ENCODE measurements around the gene SPTLC3.

The SPTLC3 gene

DNA sequence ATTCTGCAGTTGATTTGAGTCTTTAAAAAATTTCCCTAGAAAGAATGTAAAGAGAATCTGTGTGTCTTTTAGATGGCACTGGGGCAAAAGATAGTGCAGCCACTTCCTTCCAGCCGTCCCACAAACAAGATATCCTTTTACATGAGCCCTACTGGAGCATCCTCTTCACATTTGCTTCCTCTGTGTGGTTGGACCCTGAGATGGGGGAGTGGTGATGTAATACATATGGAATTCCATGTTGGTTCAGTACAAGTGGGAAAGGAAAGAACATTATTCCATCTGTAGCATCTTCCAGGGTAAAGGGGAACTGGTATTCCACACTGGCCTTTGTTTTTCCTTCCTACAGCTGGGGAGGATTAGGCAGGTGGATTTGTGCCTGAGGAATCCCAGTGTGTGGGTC lies 133.4 kb downstream of the SPTLC3 start:
- no peak overlapping the region for H3K4me3 ChIP-seq (ENCODE audit: insufficient read depth, low read depth, low read length, poor library complexity, severe bottlenecking)
- H3K4me1 ChIP-seq (ENCODE audit: control insufficient read depth, insufficient read depth, low read length, poor library complexity, severe bottlenecking) = no peaks in the 10 kb centered on the region
- no peaks in the 10 kb centered on the region for H3K27me3 ChIP-seq (replicated peaks; ENCODE audit: control insufficient read depth, insufficient read depth, low read length, poor library complexity, severe bottlenecking)
- H3K9me3 ChIP-seq (ENCODE audit: control insufficient read depth, low read length) = no peaks in the 10 kb centered on the region
- DNase-seq = no peak
- no peaks in the 10 kb centered on the region for H3K36me3 ChIP-seq (ENCODE audit: control insufficient read depth, insufficient read depth, low read length)
- no peak overlapping the region for H3K27ac ChIP-seq (ENCODE audit: insufficient read depth, low read length, poor library complexity, severe bottlenecking)

DNA sequence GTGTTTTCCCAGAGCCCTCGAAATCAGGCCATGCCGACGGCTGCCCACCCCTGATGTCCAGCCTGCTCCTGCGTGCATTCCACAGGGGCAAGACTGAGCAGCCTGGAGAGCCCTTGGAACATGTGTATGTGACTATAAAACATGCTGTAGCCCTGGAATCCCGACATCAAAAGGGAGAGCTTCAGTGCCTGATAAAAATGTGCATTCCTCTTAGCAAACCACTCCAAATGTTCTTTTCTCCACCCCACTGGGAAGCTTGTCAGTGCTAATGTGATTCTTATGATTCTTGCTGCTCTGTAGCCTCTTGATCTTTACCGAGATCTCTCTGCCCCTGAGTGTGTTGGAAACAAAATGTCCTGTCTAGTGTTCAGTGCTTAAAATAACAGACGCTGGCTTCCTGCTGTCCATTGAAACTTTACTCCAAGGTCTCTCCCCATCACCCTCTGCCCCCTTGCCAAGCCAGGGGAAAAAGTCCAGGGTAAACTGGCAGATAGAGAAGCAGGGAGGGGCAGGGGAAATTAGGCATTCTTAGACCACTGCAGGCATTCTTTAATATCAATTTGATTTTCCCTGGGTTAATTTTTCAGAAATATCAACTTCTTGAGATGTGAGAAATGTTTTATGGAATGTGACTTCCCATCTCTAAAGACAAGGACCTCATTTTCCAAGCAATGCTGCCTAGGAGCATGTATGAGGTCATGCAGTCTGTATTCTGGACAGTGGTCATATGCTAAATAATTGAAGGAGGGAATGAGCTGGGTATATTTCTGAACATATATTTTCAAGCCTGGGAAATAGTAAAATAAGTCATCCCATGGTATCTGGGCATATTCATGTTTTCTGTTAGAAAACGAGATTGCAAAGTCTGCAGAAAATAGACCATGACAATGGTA lies 138.5 kb downstream of the SPTLC3 start:
- Histone ChIP-seq H3K4me1 (ENCODE audit: control insufficient read depth, insufficient read depth, low read length, poor library complexity, severe bottlenecking) (no peaks in the 10 kb centered on the region), H3K4me3 (ENCODE audit: insufficient read depth, low read depth, low read length, poor library complexity, severe bottlenecking) (no peak overlapping the region), H3K27me3 (replicated peaks; ENCODE audit: control insufficient read depth, insufficient read depth, low read length, poor library complexity, severe bottlenecking) (no peaks in the 10 kb centered on the region), H3K27ac (ENCODE audit: insufficient read depth, low read length, poor library complexity, severe bottlenecking) (no peak overlapping the region), H3K9me3 (ENCODE audit: control insufficient read depth, low read length) (no peaks in the 10 kb centered on the region), H3K36me3 (ENCODE audit: control insufficient read depth, insufficient read depth, low read length) (no peaks in the 10 kb centered on the region)
- no peak for DNase-seq

DNA sequence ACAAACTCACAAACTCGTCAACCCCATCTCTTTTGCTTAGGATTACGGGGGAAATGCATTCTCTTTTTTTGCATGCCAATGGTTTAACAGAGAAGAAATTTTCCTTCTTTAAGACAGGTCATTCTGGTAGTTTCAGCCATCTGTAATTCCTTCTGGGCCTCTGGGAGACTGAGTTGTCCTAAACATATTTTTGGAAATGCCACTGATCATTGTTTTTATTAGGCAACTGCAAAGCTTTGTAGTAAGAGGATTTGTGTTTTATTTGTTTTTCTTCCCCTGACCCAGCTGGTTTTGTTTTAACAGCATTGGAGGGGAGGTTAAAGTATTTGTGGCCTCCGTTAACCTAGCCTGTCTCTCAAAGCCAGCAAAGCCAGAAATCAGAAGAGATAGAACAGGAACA lies 139.2 kb downstream of the SPTLC3 start:
- Histone ChIP-seq H3K27me3 (replicated peaks; ENCODE audit: control insufficient read depth, insufficient read depth, low read length, poor library complexity, severe bottlenecking) (no peaks in the 10 kb centered on the region), H3K4me1 (ENCODE audit: control insufficient read depth, insufficient read depth, low read length, poor library complexity, severe bottlenecking) (no peaks in the 10 kb centered on the region), H3K4me3 (ENCODE audit: insufficient read depth, low read depth, low read length, poor library complexity, severe bottlenecking) (no peak overlapping the region), H3K27ac (ENCODE audit: insufficient read depth, low read length, poor library complexity, severe bottlenecking) (no peak overlapping the region), H3K9me3 (ENCODE audit: control insufficient read depth, low read length) (no peaks in the 10 kb centered on the region), H3K36me3 (ENCODE audit: control insufficient read depth, insufficient read depth, low read length) (no peaks in the 10 kb centered on the region)
- no peak for DNase-seq

DNA sequence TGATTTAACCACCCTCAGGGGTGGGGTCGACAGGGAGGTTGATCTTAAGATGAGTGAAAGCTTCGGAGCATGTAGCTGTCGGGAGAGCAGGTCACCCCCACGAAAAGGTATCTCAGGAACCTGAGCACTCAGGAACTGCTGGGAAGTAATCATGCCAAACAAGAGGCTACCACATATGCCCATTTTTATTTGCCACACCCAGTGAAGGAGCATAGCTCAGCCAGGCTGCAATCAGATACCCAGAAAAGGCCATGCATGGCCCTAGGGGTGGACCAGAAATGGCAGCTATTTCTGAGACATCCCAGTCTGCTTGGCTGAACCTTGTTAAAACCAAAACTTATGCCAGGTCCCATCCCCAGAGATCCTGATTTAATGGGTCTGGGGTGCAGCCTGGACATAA lies 139.6 kb downstream of the SPTLC3 start:
- Histone ChIP-seq H3K27me3 (replicated peaks; ENCODE audit: control insufficient read depth, insufficient read depth, low read length, poor library complexity, severe bottlenecking) (no peaks in the 10 kb centered on the region), H3K36me3 (ENCODE audit: control insufficient read depth, insufficient read depth, low read length) (no peaks in the 10 kb centered on the region), H3K9me3 (ENCODE audit: control insufficient read depth, low read length) (no peaks in the 10 kb centered on the region), H3K4me1 (ENCODE audit: control insufficient read depth, insufficient read depth, low read length, poor library complexity, severe bottlenecking) (no peaks in the 10 kb centered on the region), H3K27ac (ENCODE audit: insufficient read depth, low read length, poor library complexity, severe bottlenecking) (no peak overlapping the region), H3K4me3 (ENCODE audit: insufficient read depth, low read depth, low read length, poor library complexity, severe bottlenecking) (no peak overlapping the region)
- DNase-seq = no peak

DNA sequence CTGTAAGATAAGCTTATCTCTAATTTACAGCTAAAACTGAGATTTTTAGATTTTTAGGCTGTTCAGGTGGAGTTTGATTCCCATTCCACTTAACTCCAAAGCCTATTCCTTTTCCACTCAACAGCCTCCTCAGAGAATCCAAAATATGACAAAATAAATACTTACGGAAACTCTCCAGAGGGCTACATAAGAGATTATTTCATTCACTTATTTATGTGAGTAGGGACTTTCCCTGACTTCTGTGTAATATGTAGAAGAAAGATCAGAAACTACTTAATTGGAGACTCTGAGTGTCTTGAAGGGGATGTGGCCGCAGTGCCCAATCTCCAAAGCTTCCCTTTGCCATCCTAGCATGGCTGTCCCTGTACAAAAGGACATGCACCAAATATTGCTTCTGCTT lies 140.2 kb downstream of the SPTLC3 start:
- Histone ChIP-seq H3K36me3 (ENCODE audit: control insufficient read depth, insufficient read depth, low read length) (no peaks in the 10 kb centered on the region), H3K27me3 (replicated peaks; ENCODE audit: control insufficient read depth, insufficient read depth, low read length, poor library complexity, severe bottlenecking) (no peaks in the 10 kb centered on the region), H3K4me3 (ENCODE audit: insufficient read depth, low read depth, low read length, poor library complexity, severe bottlenecking) (no peak overlapping the region), H3K9me3 (ENCODE audit: control insufficient read depth, low read length) (no peaks in the 10 kb centered on the region), H3K4me1 (ENCODE audit: control insufficient read depth, insufficient read depth, low read length, poor library complexity, severe bottlenecking) (no peaks in the 10 kb centered on the region), H3K27ac (ENCODE audit: insufficient read depth, low read length, poor library complexity, severe bottlenecking) (no peak overlapping the region)
- no peak for DNase-seq

DNA sequence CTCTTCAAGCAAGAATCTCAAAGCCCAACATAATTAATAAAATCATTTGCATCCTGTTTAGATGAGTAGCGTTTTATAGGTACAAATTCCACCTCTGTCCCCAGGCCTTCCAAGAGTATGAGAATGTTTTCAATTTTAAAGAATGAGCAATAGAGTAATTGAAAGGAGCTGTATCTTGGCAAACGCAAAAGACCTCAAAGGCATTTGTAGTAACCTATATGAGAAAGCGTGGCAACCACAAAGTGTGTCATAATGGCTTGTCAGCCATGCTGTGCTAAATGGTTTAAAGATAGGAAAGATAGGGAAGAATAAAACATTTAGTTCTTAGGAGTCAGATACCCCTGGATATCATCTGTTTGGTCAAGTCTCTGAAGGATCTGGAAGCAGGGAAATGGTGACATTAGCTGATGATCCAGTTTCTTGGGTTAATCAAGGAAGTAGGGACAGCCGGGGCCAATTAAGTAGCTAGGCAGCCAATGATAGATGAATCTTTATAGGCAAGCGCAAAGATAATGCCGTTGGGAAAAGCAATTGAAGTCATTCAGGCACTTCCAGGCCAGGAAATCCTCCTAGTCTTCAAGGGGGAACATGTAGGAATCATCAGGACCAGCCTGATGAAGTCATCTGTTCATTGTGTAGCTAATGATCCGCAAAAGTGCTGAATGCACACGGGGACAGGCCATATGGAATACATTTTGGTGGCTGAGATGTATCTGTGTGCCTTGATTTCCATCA lies 140.8 kb downstream of the SPTLC3 start:
- H3K4me3 ChIP-seq (ENCODE audit: insufficient read depth, low read depth, low read length, poor library complexity, severe bottlenecking) = no peak overlapping the region
- no peak for DNase-seq
- no peaks in the 10 kb centered on the region for H3K36me3 ChIP-seq (ENCODE audit: control insufficient read depth, insufficient read depth, low read length)
- no peaks in the 10 kb centered on the region for H3K27me3 ChIP-seq (replicated peaks; ENCODE audit: control insufficient read depth, insufficient read depth, low read length, poor library complexity, severe bottlenecking)
- no peak overlapping the region for H3K27ac ChIP-seq (ENCODE audit: insufficient read depth, low read length, poor library complexity, severe bottlenecking)
- H3K4me1 ChIP-seq (ENCODE audit: control insufficient read depth, insufficient read depth, low read length, poor library complexity, severe bottlenecking) = no peaks in the 10 kb centered on the region
- no peaks in the 10 kb centered on the region for H3K9me3 ChIP-seq (ENCODE audit: control insufficient read depth, low read length)

DNA sequence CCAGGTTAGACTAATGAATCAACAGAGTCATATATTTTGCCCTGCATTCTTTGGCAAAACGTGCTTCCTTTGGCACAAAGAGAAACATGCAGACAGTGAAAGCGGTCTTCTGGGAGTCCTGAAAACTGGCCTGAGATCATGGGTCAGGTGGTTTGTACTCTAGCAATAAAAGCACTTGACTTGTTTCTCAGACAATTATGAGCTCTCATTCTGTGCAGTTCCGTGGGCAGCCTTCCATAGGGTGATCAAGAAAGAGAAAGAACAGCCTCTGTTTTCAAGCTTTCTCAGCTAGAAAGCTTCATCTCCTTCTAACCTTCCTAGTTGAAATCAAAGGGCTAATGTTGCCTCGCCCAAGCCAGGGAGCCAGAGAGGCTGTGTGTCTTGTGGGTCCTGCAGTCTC lies 149.6 kb downstream of the SPTLC3 start:
- no peak overlapping the region for H3K4me3 ChIP-seq (ENCODE audit: insufficient read depth, low read depth, low read length, poor library complexity, severe bottlenecking)
- DNase-seq = no peak
- no peak overlapping the region for H3K27ac ChIP-seq (ENCODE audit: insufficient read depth, low read length, poor library complexity, severe bottlenecking)
- H3K9me3 ChIP-seq (ENCODE audit: control insufficient read depth, low read length) = no peaks in the 10 kb centered on the region
- no peaks in the 10 kb centered on the region for H3K27me3 ChIP-seq (replicated peaks; ENCODE audit: control insufficient read depth, insufficient read depth, low read length, poor library complexity, severe bottlenecking)
- no peaks in the 10 kb centered on the region for H3K36me3 ChIP-seq (ENCODE audit: control insufficient read depth, insufficient read depth, low read length)
- H3K4me1 ChIP-seq (ENCODE audit: control insufficient read depth, insufficient read depth, low read length, poor library complexity, severe bottlenecking) = no peaks in the 10 kb centered on the region

DNA sequence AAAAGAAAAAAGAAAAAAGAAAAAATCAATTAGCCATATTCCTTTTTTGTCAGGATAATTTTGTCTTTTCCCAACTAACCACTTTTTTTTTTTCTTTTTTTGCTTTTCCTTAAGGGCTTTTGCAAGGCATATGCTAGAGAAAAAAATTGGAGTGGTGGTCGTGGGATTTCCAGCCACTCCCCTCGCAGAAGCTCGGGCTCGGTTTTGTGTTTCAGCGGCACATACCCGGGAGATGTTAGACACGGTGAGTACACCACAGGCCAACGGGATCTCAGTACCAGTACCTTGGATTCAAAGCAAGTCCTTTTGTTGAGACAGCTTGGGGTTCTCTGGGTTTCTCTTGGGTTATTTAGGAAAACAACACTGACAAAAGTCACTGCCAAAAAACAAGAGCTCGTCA lies 151.1 kb downstream of the SPTLC3 start:
- no peaks in the 10 kb centered on the region for H3K4me1 ChIP-seq (ENCODE audit: control insufficient read depth, insufficient read depth, low read length, poor library complexity, severe bottlenecking)
- no peak overlapping the region for H3K27ac ChIP-seq (ENCODE audit: insufficient read depth, low read length, poor library complexity, severe bottlenecking)
- H3K9me3 ChIP-seq (ENCODE audit: control insufficient read depth, low read length) = no peaks in the 10 kb centered on the region
- no peaks in the 10 kb centered on the region for H3K36me3 ChIP-seq (ENCODE audit: control insufficient read depth, insufficient read depth, low read length)
- no peak overlapping the region for H3K4me3 ChIP-seq (ENCODE audit: insufficient read depth, low read depth, low read length, poor library complexity, severe bottlenecking)
- no peak for DNase-seq
- H3K27me3 ChIP-seq (replicated peaks; ENCODE audit: control insufficient read depth, insufficient read depth, low read length, poor library complexity, severe bottlenecking) = no peaks in the 10 kb centered on the region

DNA sequence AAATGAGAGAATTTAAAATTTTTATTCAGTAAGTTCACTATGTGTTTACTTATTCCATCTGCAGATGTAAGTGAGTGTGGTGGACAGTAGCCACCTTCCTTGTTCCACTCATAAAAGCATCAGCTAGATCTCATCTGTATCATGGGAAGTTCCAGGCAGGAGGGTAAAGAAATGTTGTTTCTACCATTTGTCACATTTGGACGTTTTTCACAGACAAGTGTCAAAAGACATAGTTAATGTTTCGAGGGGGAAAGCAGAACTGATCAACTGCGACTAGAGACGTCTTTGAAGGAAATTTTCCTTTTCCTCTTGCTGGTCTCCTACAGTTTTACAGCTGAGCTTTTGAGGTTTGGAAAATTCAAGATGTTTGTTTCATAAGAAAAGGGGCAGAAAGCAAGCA lies 156.4 kb downstream of the SPTLC3 start:
- H3K27ac ChIP-seq (ENCODE audit: insufficient read depth, low read length, poor library complexity, severe bottlenecking) = no peak overlapping the region
- H3K4me1 ChIP-seq (ENCODE audit: control insufficient read depth, insufficient read depth, low read length, poor library complexity, severe bottlenecking) = no peaks in the 10 kb centered on the region
- H3K4me3 ChIP-seq (ENCODE audit: insufficient read depth, low read depth, low read length, poor library complexity, severe bottlenecking) = no peak overlapping the region
- no peak for DNase-seq
- H3K36me3 ChIP-seq (ENCODE audit: control insufficient read depth, insufficient read depth, low read length) = no peaks in the 10 kb centered on the region
- H3K9me3 ChIP-seq (ENCODE audit: control insufficient read depth, low read length) = no peaks in the 10 kb centered on the region
- no peaks in the 10 kb centered on the region for H3K27me3 ChIP-seq (replicated peaks; ENCODE audit: control insufficient read depth, insufficient read depth, low read length, poor library complexity, severe bottlenecking)

DNA sequence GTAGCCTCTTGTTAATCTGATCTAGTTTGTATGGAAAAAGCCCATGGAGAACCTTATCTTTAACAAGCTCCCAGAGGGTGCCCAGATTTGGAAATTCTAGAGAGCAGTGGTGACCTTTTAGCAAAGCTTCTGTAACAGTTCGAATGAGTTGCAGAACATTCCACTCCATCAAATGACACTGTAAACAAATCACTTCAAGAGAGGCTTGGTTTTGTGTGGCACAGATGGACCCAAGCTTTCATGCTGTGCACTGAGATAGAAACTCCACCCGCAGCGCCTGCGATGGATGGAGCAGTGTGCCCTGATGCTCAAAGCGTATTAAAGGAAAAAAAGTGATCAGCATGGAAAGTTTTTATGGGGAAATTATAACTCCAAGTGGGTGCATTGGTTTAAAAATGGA lies 157.2 kb downstream of the SPTLC3 start:
- no peak overlapping the region for H3K4me3 ChIP-seq (ENCODE audit: insufficient read depth, low read depth, low read length, poor library complexity, severe bottlenecking)
- no peak overlapping the region for H3K27ac ChIP-seq (ENCODE audit: insufficient read depth, low read length, poor library complexity, severe bottlenecking)
- no peaks in the 10 kb centered on the region for H3K27me3 ChIP-seq (replicated peaks; ENCODE audit: control insufficient read depth, insufficient read depth, low read length, poor library complexity, severe bottlenecking)
- H3K9me3 ChIP-seq (ENCODE audit: control insufficient read depth, low read length) = no peaks in the 10 kb centered on the region
- no peaks in the 10 kb centered on the region for H3K4me1 ChIP-seq (ENCODE audit: control insufficient read depth, insufficient read depth, low read length, poor library complexity, severe bottlenecking)
- DNase-seq = no peak
- no peaks in the 10 kb centered on the region for H3K36me3 ChIP-seq (ENCODE audit: control insufficient read depth, insufficient read depth, low read length)

Measured in effector memory CD4-positive, alpha-beta T cell (primary cell).